Endometrium (tissue), 2 donors: ENCODE results near the gene NCAPG2.
"Not testable (repeated sequence)": the region's sequence is repeated elsewhere in the genome, so short reads cannot be mapped to it uniquely, and the experiment has no call there.

Experiments
- FAIRE-seq: peaks from 2 replicates; lab custom pipeline; 2012; peaks lifted over from hg19 to GRCh38; lab: Jason Lieb, UNC
- donor health status: control.
- donor health status: control.

NCAPG2 gene

DNA sequence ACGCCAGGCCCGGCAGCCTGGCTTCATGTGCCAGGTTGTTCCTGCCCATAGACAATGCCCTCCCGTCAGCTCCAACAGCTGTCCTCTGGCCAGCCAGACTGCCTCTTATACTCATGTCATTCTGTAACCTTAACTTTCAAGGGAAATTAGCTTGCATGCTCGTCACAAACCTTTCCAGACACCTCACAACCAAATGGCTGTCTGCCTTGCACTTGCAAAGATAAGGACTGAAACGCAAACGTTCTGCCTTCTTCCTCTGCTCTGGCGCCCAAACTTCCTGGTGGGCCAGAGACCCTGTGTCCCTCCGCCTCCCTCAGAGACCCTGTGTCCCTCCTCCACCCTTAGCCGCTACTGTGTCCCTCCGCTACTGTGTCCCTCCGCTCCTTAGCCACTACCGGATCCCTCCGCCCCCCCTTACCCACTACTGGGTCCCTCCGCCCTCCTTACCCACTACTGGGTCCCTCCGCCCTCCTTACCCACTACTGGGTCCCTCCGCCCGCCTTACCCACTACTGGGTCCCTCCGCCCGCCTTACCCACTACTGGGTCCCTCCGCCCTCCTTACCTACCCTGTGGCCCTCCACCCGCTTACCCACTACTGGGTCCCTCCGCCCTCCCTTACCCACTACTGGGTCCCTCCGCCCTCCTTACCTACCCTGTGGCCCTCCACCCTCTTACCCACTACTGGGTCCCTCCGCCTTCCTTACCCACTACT is 37.5 kb downstream of the NCAPG2 start:
- not testable (repeated sequence) for FAIRE-seq

DNA sequence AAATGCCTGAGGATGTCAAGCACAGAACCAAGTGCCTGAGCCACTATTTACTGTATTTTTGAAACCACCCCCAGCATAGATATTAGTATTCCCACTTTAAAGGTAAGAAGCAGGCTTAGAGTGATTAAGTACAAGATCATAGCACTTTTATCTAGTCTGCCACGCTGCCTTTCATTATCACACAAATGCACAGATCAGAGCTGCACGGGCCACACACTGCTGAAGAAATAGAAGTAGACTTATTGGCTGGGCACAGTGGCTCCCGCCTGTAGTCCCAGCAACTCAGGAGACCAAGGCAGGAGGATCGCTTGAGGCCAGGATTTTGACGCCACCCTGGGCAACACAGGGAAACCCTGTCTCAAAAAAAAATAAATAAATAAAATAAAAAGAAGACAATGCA is 38.2 kb downstream of the NCAPG2 start:
- FAIRE-seq, result no peak

DNA sequence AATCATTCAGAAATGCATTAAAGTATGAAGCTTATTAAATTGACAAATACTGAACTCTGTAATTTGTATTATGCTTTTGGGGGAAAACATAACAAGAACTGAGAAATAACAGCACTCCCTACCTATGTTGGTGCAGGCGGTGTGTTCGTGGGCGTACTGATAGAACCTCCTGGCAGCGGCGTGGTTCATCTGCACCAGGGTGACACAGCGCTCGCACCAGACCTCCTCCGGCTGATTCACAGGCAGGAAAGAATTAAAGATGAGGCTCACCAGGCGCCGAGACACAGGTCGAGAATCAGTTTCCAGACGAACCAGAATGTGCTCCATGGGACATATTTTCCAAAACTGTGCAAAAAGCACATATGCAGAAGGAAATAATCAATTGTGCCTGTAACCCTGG is 40.2 kb downstream of the NCAPG2 start:
- FAIRE-seq, result no peak

DNA sequence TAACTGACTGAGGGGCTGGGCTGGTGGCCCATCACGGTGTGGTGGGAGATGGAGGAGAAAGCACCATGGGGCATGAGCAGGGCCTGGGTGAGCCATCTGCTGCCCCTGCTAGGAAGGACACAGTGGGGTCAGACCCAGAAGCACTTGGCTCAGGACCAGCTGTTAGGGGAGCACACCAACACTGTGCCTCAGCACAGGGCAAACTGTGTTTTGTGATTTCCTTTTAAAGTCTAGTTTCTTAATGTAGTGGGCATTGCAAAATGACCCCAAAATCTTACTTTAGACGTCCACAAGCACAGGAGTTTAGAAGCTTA is 41.2 kb downstream of the NCAPG2 start:
- FAIRE-seq, result no peak

DNA sequence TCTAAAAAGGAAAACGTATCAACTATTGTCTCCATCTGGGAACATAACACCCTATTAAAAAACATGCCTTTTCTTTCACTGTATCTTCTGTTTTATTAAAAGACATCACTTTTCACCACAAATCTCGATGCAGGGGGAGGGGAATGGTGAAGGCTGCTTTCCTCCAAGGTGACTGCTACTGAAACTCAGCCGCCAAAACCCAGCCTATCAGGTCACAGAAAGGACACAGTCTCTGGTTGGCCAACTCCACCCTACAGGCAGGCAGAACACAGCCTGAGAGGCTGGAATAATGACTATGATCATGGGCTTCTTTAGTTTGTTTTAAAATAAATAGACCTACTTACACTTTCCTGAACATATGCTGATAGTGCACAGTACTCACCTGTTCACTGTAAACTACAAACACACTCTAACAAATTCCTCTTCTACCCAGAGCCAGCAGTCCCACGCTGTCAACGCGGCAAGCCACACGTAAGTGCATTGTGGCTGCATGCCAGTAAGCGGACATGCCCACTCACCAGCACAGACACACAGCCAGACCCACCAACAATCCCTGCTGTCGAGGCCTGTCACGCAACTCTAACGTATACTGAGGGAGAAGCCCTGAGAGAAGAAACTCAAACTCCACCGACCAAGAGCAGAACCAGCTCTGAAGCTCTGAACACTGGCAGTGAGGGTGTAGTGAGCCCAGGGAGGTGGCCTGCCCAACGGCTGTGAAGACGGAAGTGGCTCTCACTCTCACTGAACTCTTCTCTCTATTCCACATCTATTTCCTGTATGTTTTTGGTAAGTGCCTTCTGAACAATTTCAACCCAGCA is 41.8 kb downstream of the NCAPG2 start:
- no peak for FAIRE-seq

DNA sequence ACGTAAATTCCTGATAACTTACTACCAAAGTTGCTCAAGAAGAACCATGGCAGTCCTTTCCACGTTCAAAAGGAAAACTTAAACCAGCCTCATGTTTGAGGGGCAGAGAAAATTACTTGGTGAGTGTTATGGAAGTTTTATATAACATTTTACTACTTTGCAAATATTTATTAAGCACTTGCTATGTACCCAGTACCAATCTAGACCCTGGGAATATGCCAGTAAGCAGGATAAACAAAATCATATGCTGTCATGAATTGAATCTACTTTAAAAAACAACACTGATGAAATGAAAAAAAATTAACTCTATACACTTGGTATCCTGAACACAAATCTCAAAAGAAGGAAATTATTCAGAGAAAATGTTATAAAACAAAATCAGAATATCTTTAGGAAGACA is 46.1 kb downstream of the NCAPG2 start:
- no peak for FAIRE-seq

DNA sequence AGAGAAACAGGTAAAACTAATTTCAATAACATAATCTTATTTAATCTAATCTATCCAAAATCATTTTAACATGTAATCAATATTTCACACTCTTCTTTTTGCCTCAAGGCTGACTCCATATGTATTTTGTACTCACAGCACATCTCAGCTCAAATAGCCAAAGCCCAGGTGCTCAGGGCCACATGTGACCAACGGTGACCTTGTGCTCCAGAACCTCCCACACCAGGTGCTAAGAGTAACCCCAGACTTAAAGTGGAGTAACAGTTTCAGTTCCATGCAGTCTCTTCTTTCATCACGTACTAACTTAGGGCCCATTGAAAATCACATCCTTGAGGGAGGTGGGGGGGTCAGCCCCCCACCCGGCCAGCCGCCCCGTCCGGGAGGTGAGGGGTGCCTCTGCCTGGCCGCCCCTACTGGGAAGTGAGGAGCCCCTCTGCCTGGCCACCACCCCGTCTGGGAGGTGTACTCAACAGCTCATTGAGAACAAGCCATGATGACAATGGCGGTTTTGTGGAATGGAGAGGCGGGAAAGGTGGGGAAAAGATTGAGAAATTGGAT is 47.3 kb downstream of the NCAPG2 start:
- FAIRE-seq, result no peak

DNA sequence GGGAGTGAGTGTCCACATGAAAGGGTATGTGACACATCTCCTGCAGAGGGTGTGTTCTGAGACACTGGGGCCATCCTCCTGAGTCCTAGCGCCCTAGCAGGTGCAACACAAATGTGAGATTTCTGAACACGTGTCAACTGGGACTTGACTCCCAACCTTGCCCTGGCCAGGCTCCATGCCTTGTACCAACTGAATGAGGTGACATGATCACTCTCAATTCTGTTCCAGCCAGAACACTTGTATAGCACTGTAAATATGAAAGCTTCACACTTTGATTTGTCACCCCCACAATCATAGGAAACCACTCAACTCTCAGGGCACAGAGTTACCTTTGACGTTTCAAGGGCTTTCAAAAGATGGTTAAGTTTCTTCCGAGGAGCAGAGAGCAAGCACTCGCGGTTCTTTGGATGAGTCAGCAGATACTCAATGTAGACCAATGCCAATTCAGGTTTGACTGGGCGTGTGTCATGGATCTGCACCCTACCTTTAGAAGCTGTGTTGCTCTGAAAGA is 48.6 kb downstream of the NCAPG2 start:
- FAIRE-seq, result no peak

DNA sequence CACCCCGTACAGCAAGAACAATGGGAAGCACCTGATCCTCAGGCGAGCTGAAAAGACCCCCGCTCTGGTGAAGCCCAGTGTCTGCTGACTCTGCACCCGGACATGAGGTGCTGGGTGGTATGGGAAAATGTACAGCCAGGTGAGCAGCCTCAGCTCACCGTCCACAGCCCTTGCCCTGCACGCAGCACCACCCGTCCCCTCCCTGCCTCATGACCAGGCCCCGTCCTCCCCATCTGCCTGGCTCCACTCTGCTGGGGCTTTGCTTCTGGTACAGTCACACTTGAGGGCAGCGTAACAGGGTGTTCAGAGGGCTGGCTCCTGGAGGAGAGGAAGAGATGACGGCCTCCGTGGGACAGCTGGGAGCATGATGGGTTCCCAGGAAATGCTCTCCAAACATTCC is 49.1 kb downstream of the NCAPG2 start:
- FAIRE-seq, result no peak

DNA sequence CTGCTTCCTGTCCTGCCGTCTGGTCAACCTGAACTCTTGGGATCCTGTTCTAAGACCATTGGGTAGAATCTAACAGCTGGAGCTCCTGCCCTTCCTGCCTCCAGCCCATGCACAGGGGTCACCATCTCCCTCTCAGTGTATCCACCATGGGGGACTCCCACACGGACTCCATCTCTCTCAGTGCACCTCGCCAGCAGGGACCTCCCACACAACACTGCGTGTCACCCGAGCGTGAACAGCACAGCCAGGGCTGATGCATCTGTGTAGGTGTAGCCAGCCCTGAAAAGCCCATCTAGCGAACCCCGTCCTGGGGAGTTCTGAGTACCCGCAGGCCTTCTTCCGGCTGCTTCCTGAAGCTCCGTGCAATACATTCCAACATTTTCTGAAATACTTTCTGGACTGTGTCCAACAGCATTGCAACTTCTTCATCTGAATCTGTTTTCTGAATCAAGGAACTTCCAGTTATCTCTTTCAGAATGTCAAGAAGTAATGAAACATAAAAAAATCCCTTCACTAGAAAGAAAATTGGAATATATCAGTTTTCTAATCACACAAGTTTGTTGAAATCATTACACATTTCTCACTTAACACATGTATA is 52.5 kb downstream of the NCAPG2 start:
- FAIRE-seq, result no peak

DNA sequence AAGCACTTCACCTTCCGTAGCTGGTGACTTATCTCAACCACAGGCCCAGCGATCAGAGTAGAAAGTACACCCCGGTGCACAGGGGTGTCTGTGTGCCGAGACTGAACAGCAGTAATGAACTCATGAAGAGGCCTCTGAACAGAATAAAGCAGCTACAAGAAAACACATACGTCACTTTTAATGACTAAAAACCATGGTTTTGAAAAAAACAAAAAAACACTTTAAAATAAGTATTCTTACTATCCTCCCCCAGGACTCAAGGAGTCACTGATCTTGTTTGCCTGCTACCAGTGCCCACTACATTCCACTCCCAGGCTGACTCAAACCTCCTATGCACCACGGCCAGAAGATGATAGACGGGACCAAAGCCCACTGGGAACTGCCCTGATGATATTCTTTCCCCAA is 53.8 kb downstream of the NCAPG2 start:
- no peak for FAIRE-seq

DNA sequence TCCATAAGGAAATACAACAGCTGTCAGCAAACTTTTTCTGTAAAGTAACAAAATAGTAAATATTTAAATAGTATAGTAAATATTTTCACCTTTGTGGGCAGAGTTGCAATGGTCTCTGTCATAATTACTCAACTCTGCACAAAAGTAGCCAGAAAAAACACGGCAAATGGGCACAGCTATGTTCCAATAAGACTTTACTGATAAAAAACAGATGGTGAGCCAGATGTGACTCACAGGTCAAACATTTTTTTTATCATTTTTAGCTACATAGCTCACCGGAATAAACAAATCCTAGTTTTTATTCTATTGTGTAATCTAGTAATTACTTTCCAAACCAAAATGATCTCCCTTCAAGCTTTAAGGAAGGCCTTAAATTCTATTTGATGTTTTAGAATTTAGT is 55.3 kb downstream of the NCAPG2 start:
- FAIRE-seq, result peak; percentile 91

DNA sequence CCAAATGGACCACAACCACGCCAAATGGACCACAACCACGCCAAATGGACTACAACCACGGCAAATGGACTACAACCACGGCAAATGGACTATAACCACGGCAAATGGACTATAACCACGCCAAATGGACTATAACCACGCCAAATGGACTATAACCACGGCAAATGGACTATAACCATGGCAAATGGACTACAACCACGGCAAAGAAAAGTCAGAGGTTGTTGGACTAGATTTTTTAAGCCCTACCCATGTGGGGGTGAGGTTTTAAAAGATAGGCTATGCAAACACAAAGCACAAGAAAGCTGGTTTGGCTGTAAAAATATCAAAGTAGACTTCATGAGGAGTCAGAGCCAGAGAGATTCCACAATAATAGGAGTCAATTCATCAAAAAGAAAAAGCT is 55.8 kb downstream of the NCAPG2 start:
- FAIRE-seq, result no peak

DNA sequence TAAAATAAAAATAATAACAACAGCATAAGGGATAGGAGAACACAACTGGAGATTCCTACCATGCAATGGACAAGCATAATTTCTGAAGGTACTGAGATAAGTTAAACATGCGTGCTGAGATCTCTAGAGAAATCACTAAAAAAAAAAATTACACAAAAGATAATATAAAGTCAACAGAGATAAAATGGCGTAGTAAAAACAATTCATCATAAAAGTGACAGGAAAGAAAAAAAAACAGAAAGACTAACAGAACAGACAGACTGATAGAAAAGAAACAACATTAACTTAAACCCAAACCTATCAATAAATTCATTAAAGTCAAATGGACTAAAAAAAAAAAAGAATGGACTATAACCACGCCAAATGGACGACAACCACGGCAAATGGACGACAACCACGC is 56.4 kb downstream of the NCAPG2 start:
- FAIRE-seq, result no peak

DNA sequence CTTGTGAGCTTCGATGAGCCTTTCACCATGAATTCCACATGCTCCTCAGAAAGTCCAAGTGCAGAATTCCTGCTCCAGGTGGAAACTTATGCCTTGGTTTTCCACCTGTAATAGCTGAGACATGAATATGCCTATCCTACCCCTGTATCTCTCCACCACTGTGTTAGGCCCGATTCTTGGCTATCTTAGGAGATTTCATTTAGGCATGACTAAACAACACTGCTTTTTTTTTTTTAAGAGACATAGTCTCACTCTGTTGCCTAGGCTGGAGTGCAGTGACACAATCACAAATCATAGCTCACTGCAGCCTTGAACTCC is 57.2 kb downstream of the NCAPG2 start:
- FAIRE-seq, result no peak

DNA sequence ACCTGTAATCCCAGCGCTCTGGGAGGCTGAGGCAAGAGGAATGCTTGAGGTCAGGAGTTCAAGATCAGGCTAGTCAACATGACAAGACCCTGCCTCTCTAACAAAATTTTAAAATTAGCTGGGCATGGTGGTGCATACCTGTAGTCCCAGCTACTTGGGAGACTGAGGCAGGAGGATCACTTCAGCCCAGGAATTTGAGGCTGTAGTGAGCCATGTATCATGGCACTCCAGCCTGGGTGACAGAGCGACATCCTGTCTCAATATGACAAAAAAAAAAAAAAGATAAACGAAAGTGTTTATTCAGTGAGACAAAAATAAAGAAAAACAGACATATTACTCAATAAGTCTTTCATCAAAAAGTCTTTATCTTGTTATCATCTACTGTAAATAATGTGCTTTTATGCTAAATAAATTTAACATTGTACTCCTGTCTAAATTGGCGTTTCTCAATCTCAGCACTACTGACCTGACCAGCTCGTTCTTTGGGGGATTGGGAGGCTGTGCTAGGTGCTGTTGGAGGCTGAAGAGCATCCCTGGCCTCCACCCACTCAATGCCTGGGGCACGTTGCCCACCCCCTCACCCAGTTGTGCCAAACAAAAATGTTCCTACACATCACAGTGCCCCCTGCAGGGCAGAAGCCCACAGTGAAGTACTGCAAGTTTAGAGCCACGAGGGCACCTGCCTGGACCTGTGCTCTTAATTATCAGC is 57.7 kb downstream of the NCAPG2 start:
- no peak for FAIRE-seq

DNA sequence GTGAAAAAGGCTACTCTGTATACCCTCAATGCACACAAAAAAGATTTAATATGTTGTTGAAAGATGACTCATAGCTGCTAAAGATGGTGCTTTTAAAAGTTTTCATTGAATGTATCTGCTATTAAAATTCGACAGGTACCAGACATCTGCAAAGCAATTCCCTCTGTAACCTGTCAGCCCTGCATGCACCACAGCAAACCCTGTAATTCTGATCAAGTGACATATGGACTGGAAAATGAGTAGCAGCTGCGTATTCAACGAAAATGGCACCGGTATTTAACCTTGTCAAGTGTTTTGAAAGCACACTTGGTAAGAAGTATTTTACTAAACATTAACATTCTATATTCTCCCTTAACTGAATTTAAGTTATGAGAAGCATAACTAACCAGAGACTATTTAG is 58.8 kb downstream of the NCAPG2 start:
- FAIRE-seq, result no peak

DNA sequence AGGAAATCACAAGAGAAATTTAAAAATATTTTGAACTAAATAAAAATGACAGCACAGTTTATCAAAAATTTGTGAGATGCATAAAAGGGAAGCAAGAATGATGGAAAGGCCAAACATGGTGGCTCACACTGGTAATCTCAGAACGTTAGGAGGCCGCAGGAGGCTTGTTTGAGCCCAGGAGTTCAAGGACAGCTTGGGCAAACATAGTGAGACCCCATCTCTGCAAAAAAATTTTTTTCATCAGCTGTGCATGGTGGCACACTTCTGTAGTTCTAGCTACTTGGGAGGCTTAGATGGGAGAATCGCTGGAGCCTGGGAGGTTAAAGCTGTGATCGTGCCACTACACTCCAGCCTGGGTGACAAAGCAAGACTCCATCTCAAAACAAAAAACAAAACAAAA is 62.5 kb downstream of the NCAPG2 start:
- no peak for FAIRE-seq

DNA sequence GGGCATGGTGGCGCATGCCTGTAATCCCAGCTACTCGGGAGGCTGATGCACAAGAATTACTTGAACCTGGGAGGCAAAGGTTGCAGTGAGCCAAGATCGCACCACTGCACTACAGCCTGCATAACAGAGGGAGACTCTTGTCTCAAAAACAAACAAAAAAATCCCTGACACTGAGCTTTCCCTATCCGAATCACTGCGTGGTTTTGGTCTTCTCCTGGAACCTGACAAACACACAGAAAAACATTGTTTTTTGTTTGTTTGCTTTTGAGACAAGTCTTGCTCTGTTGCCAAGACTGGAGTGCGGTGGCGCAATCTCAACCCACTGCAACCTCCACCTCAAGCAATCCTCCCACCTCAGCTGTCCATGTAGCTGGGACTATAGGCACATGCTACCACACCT is 66.6 kb downstream of the NCAPG2 start:
- no peak for FAIRE-seq

DNA sequence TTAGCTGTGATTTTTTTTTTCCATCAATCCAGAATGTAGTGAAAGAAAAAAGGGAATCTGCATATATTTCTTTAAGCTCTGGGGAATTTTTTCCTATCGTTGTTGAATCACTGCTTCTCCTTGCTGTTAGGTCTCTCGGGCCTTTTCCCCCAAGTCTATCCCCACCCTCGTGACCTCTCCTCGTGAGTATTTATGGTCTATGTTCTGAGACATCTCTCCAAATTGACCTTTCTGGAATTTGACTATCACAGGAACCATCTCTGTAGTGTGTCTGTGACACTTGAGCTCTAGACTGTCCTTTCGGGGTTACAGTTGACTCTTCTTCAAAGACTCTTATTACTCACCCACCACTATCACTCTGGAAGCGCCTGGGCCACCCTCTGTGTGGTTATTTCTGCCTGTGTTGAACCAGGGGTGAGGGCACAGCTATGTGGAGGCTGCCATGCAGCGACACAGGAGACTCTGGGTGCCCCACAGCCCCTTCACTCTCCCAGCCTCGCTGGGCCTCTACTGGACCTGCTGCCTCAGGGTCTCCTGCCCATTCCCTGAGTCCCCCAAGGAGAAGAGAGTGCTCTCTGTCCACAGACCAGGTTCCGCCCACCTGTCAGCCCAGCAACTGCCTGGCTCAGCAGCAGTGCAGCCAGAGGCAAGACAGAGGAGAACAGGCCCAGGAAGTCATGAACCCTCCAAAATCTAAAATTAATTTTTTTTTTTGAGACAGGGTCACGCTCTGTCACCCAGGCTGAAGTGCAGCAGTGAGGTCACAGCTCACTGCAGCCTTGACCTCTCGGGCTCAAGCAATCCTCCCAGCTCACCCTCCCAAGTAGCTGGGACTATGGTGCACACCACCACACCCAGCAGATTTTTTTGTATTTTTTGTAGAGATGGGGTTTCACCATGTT is 71.3 kb downstream of the NCAPG2 start:
- FAIRE-seq, result no peak

DNA sequence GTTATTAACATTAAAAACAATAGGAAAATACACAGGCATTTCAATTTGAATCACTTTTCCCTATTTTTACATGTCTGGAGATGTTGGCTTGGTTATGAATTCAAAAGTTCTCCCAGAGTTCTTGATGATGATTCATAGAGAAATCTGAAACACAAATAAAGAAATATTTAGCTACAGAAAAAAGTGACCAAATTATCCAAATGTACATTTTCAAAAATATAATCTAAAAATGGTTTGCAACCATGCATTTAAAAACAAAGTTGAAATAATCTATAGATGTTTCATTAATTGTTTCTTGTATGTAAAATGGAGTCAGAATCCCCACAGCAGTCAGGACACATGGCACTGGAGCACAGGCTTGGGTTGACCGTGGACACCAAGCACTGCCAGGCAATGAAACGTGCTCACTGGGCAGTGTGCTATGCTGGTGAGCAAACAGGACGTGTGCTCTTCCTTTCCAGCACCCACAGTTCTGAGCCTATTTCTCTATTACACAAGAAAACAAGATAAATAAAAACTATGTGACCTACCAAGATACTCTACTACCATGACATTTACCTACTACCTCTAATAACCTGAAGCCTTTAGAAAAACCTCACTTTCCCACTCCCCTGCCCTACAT is 72.9 kb downstream of the NCAPG2 start:
- no peak for FAIRE-seq
